K562 (cell line): ENCODE measurements around the gene SLC35B4. TPM values are rescaled to one million over a fixed set of nuclear protein-coding genes. Genes with fewer than 3 reads are reported as not detected.

Experiments
- ATAC-seq: fragments of 200-7000 bp; cut with Tn5 transposase; 3 replicates; pipeline ENCODE4 v1.9.1; 2020; ENCODE audit warnings: moderate library complexity
- BruUV-seq: library from RNA; stranded (reverse); fragments of 400-500 nt; replicated peaks from 2 replicates; lab custom pipeline; 2021; lab: Mats Ljungman, UMichigan
- CTCF ChIA-PET: fragments of 300-600 bp; formaldehyde crosslinking; extraction: SDS; loops from one replicate; lab custom pipeline; 2021; ENCODE audit warnings: low intra/inter-chr PET ratio; lab: Yijun Ruan, JAX
- POLR2A ChIA-PET: fragments of 300-600, 350-650 bp; sonication (Branson Sonifier 250); formaldehyde crosslinking; extraction: SDS; loops from one replicate; lab custom pipeline; 2021; ENCODE audit warnings: antibody characterized with exemption, inconsistent platforms; lab: Yijun Ruan, JAX
- DNase-seq, 4 experiments: peaks; one replicate each; pipeline versions ENCODE4 v3.0.0 to v3.0.0-alpha.2; 2011 to 2018; ENCODE audit warnings: low spot score in 3 of 4, mixed read lengths in 3 of 4; ENCODE audit errors: extremely low read depth in 1 of 4
- FAIRE-seq: peaks from 2 replicates; lab custom pipeline; 2011; peaks lifted over from hg19 to GRCh38; lab: Jason Lieb, UNC
- H2AFZ ChIP-seq: 2 replicates; pipeline ENCODE4 v1.6.0; 2011; ENCODE audit warnings: low read depth, low read length, control low read depth, inconsistent platforms
- H3K27ac ChIP-seq: fragments of 200-600 bp; 3 replicates; pipeline ENCODE4 v1.8.0; 2011; ENCODE audit warnings: low read depth, mild to moderate bottlenecking, control low read depth, inconsistent platforms, low read length, moderate library complexity, mixed read lengths; ENCODE audit errors: extremely low read depth
- H3K27me3 ChIP-seq, 2 experiments: fragments of 300-600 bp in 1 of 2; 2 replicates in 1 of 2; 3 replicates in 1 of 2; pipeline versions ENCODE4 v1.6.0 to v1.8.0; 2011; ENCODE audit warnings: inconsistent platforms in 2 of 2, low read length in 2 of 2, mild to moderate bottlenecking in 1 of 2, mixed read lengths in 1 of 2, moderate library complexity in 1 of 2; ENCODE audit not compliant: control insufficient read depth in 2 of 2, insufficient read depth in 2 of 2
- H3K36me3 ChIP-seq: fragments of 300-600 bp; 3 replicates; pipeline ENCODE4 v1.8.0; 2011; ENCODE audit warnings: mild to moderate bottlenecking, low read length, inconsistent platforms; ENCODE audit not compliant: control insufficient read depth, insufficient read depth
- H3K4me1 ChIP-seq, 2 experiments: fragments of 200-600 bp in 1 of 2; replicated peaks in 1 of 2; 2 replicates in 1 of 2; 3 replicates in 1 of 2; pipeline versions ENCODE4 v1.5.1 to v1.8.0; 2011; ENCODE audit warnings: inconsistent platforms in 2 of 2, low read length in 2 of 2, mild to moderate bottlenecking in 1 of 2, mixed read lengths in 1 of 2, moderate library complexity in 1 of 2; ENCODE audit not compliant: control insufficient read depth in 2 of 2, insufficient read depth in 2 of 2
- H3K4me2 ChIP-seq: 2 replicates; pipeline ENCODE4 v1.6.1; 2011; ENCODE audit warnings: low read length, control low read depth, inconsistent platforms, mixed read lengths; ENCODE audit not compliant: insufficient read depth
- H3K4me3 ChIP-seq: fragments of 200-600 bp; sonication (generic), shearing (Covaris generic); 2 replicates; pipeline ENCODE4 v1.5.1; 2016; ENCODE audit warnings: control low read depth, inconsistent platforms
- H3K79me2 ChIP-seq: fragments of 200-600 bp; 3 replicates; pipeline ENCODE4 v1.8.0; 2011; ENCODE audit warnings: low read length, inconsistent platforms; ENCODE audit not compliant: control insufficient read depth, insufficient read depth
- H3K9ac ChIP-seq, 2 experiments: 2 replicates each; pipeline versions ENCODE4 v1.6.0 to v1.6.1; 2011; ENCODE audit warnings: low read depth in 2 of 2, low read length in 2 of 2, control low read depth in 1 of 2, inconsistent platforms in 1 of 2, mild to moderate bottlenecking in 1 of 2, mixed read lengths in 1 of 2; ENCODE audit not compliant: insufficient read depth in 1 of 2
- H3K9me1 ChIP-seq: one replicate; pipeline ENCODE4 v1.6.0; 2011; ENCODE audit warnings: inconsistent platforms, mild to moderate bottlenecking, low read length, moderate library complexity; ENCODE audit not compliant: control insufficient read depth, insufficient read depth
- H3K9me3 ChIP-seq: replicated peaks from 2 replicates; pipeline ENCODE4 v1.5.1; 2011; ENCODE audit warnings: low read depth, low read length, inconsistent platforms; ENCODE audit not compliant: control insufficient read depth, insufficient read depth
- H4K20me1 ChIP-seq: replicated peaks from 2 replicates; pipeline ENCODE4 v1.6.1; 2011; ENCODE audit warnings: low read length, inconsistent platforms, mixed read lengths; ENCODE audit not compliant: control insufficient read depth, insufficient read depth
- NR4A1 ChIP-seq, 2 experiments: fragments of 250-450 bp in 1 of 2; fragments of 450-650 bp in 1 of 2; sonication (Bioruptor Pico) in 1 of 2; IDR thresholded peaks; 2 replicates each; pipeline versions ENCODE4 v1.4.0 to v1.6.1; 2016 to 2020; ENCODE audit warnings: mild to moderate bottlenecking in 2 of 2, missing compliant biosample characterization in 1 of 2, missing genetic modification characterization in 1 of 2, moderate library complexity in 1 of 2
- WGBS: fragments of 100-300 bp; shearing (Covaris generic); methylation state at CpG from one replicate; pipeline ENCODE4 v1.1.6; 2016; ENCODE audit warnings: low coverage, mixed read lengths; ENCODE audit not compliant: insufficient coverage; ENCODE audit errors: missing lambda C conversion rate; 5-methylcytosine and 5-hydroxymethylcytosine counted together
- in situ Hi-C: fragments of 300-500 bp; cut with MboI; formaldehyde crosslinking; loops from 4 replicates; pipeline ENCODE4 v1.15.0; 2018; ENCODE audit warnings: inconsistent platforms, mixed read lengths
- intact Hi-C: fragments of 100-400 bp; cut with micrococcal nuclease; formaldehyde crosslinking; loops from 2 replicates; pipeline ENCODE4 v1.14.2; 2022
- polyA plus RNA-seq, 8 experiments: library from polyadenylated mRNA; depleted of rRNA in 4 of 8; stranded (reverse) in 5 of 8; unstranded in 3 of 8; fragments of >200 nt; fragmentation: Nextera tagmentation in 2 of 8; fragmentation: Illumina TruSeq in 1 of 8; extraction: Ambion mirVana in 2 of 8; extraction: Trizol in 1 of 8; gene quantifications; 2 replicates each; pipeline versions ENCODE4 v1.2.1 to v1.2.3, GENCODE V29; 2011 to 2014; ENCODE audit warnings: inconsistent platforms in 1 of 8, missing spikeins in 1 of 8
- total RNA-seq, 7 experiments: library from RNA; depleted of rRNA in 6 of 7; stranded (reverse); fragments of >200 nt in 6 of 7; fragmentation: Illumina TruSeq in 2 of 7; extraction: Trizol in 2 of 7; gene quantifications; 2 replicates each; pipeline versions ENCODE4 v1.2.1 to v1.2.3, GENCODE V29; 2011 to 2021; ENCODE audit warnings: low replicate concordance in 1 of 7
- TF ChIP-seq, protein P1 (sequence below): sonication (generic); formaldehyde crosslinking; IDR thresholded peaks from 2 replicates; pipeline ENCODE4 v1.8.0; 2022; ENCODE audit warnings: missing genetic modification reagents, mild to moderate bottlenecking, borderline replicate concordance

SLC35B4 gene
- total and polyA plus RNA-seq, 9 of the 15 experiments (the other 6 are each of a cell fraction or from before 2014, with no cell fraction given), result 6.1 to 34.9 (median 17.6) TPM

DNA sequence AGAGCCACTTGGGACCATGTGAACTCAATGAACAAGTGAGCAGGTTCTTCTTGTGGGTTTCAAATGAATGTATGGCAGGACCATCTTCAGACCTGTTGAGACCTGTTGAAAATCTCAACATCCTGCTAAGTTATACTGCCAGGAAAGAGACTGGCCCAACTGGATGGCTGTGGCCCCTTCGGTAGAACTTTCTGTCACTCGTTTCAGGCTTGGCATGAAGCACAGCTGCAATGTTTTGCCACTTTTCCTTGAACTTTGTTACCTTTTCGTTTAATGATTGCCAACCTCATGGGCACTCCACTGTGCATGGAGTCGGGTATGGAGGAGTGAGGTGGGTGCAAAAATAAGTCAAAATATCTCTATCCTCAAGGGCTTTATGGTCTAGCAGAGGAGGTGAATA, 36.7 kb upstream of the SLC35B4 start:
- ATAC-seq, result no peak
- H3K4me2 ChIP-seq, result no peak overlapping the region
- DNase-seq, result no peak

More for the DNA sequence above, 36.7 kb upstream of the SLC35B4 start:
- H4K20me1 ChIP-seq, result no peaks in the 10 kb centered on the region
- ChIA-PET CTCF (no interaction called here), POLR2A (no interaction called here)
- no peak overlapping the region for H3K4me3 ChIP-seq
- peaks cover 23 to 35% of the 10 kb centered on the region in 2 experiments for H3K27me3 ChIP-seq
- H2AFZ ChIP-seq, result no peak overlapping the region
- H3K9me3 ChIP-seq, result no peaks in the 10 kb centered on the region
- intact Hi-C loops, result loop anchor here (10.0 kb wide), 1 partner anchor 209 kb away; no protein-coding TSS in a partner anchor
- H3K9ac ChIP-seq, result no peak overlapping the region
- under 1% methylated on average over 4 of the region's 4 CpGs for WGBS
- in situ Hi-C loops, result no loop called here
- TF ChIP-seq, protein P1, sequence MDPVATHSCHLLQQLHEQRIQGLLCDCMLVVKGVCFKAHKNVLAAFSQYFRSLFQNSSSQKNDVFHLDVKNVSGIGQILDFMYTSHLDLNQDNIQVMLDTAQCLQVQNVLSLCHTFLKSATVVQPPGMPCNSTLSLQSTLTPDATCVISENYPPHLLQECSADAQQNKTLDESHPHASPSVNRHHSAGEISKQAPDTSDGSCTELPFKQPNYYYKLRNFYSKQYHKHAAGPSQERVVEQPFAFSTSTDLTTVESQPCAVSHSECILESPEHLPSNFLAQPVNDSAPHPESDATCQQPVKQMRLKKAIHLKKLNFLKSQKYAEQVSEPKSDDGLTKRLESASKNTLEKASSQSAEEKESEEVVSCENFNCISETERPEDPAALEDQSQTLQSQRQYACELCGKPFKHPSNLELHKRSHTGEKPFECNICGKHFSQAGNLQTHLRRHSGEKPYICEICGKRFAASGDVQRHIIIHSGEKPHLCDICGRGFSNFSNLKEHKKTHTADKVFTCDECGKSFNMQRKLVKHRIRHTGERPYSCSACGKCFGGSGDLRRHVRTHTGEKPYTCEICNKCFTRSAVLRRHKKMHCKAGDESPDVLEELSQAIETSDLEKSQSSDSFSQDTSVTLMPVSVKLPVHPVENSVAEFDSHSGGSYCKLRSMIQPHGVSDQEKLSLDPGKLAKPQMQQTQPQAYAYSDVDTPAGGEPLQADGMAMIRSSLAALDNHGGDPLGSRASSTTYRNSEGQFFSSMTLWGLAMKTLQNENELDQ (CRISPR knock-in tag), result no peak
- TF ChIP-seq NR4A1 (CRISPR knock-in tag; IDR thresholded peaks at IDR 0.05), result no peak
- TF ChIP-seq NR4A1 (tag; IDR thresholded peaks at IDR 0.05), result no peak
- no peak overlapping the region for H3K27ac ChIP-seq
- BruUV-seq, result no TSS peak
- H3K9me1 ChIP-seq, result no peaks in the 10 kb centered on the region
- FAIRE-seq, result no peak
- no peaks in the 10 kb centered on the region; a peak in 1 of 5 replicates for H3K4me1 ChIP-seq
- H3K79me2 ChIP-seq, result no peaks in the 10 kb centered on the region
- H3K36me3 ChIP-seq, result no peaks in the 10 kb centered on the region
